Subcutaneous preadipocyte (primary cell): ENCODE results near the gene GATM. TPM values are rescaled to one million over a fixed set of nuclear protein-coding genes. Genes with fewer than 3 reads are reported as not detected.

Experiments
- small RNA-seq: library from RNA; depleted of rRNA; stranded (forward); fragments of <200 nt; gene quantifications from one replicate; pipeline ENCODE3, GENCODE V24; 2012
- total RNA-seq: library from RNA; depleted of rRNA; stranded (reverse); fragments of >200 nt; gene quantifications from 2 replicates; pipeline ENCODE4 v1.2.3, GENCODE V29; 2012

The GATM gene, protein sequence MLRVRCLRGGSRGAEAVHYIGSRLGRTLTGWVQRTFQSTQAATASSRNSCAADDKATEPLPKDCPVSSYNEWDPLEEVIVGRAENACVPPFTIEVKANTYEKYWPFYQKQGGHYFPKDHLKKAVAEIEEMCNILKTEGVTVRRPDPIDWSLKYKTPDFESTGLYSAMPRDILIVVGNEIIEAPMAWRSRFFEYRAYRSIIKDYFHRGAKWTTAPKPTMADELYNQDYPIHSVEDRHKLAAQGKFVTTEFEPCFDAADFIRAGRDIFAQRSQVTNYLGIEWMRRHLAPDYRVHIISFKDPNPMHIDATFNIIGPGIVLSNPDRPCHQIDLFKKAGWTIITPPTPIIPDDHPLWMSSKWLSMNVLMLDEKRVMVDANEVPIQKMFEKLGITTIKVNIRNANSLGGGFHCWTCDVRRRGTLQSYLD
- 0.73 and 0.98 TPM in 2 replicates for total RNA-seq

DNA sequence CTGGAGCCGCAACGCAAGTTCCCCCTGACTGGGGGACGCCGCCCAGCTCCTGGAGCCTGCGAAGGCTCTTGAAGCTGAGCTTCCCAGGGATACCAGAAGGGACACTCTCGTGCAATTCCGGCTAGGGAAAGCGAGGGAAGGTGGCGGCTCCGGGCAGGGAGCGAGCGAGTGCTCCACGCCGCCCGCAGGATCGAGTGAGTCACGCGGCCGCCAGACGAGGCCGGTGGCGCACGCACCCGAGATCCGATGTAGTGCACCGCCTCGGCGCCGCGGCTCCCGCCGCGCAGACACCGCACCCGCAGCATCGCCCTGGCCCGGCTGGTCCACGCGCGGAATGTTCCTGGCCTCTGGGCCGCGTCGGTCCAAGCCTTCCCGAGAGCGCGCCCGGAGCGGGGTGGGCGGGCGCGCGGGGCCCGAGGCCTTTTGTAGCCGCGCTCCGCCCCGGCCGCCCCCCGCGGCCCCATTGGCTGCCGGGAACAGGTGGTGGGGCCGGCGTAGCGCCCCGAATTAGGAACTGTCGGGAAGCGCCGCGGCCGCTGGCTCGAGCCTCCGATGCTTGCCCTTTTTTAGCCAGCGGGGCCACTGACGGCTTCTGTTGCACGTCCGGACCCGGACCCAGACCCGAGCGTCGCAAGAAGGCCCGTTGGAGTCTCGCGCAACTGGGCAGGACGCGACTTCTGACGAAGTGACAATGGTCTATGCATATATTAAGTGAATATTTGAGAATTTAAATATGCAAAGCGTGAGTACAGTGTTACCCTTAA, at the start of gene GATM:
Gene GATM (minus strand): TSS at position 396 of the 764 bp plus-strand sequence. CDS start 91 bp downstream, at position 305.

Small RNA genes lying within 50 kb of the gene (small RNA-seq; reads per million reads assigned to genes)
- gene RNU6-953P, result 0.41 reads per million, percentile 21 among the genes with 10 or more reads in this experiment

Other genes with a start within 250 kb of the GATM start
- not detected in 2 replicates for gene DUOXA1, start 248.7 kb downstream of the GATM start, total RNA-seq
- under 0.01 TPM in 1 of 2 replicates, not detected in the other for gene DUOX1, start 248.6 kb downstream of the GATM start, total RNA-seq
- gene SHF, start 190.6 kb downstream of the GATM start, total RNA-seq, result 0.73 and 0.78 TPM in 2 replicates
- gene SLC28A2, start 126.3 kb downstream of the GATM start, total RNA-seq, result not detected in 2 replicates
- gene SLC30A4, start 144.2 kb upstream of the GATM start, total RNA-seq, result 5.9 TPM in 2 replicates
- 56.9 and 61.0 TPM in 2 replicates for gene BLOC1S6, start 208.8 kb upstream of the GATM start, total RNA-seq